Measurements from ENCODE around the gene DEFB114. TPM values are rescaled to one million over a fixed set of nuclear protein-coding genes. Genes with fewer than 3 reads are reported as not detected.

Gene DEFB114, protein sequence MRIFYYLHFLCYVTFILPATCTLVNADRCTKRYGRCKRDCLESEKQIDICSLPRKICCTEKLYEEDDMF
- not detected for total RNA-seq

DNA sequence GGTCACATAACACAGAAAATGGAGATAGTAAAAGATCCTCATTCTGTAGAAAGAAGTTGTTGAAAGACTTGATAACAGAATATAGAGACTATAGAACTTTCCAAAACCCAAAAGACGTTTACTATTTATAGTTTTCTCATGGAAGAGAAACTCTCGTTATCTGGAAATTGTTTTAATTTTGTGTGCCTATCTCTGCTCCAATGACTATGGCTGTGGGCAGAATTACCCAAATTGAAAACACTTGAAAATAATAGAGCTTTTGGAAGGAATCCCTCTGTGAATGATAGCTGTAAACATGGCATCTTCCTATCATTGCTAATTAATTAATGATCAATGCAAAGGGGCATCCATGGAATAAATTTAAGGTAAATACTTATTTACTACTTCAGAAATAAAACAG is at the start of gene DEFB114:
Gene DEFB114, minus strand, starts transcription at position 101 of the 400 bp plus-strand sequence. Its CDS starts 59 bp downstream, at position 42.
- Mint-ChIP-seq H3K4me3 (no peak within 1 kb of the TSS), H3K9me3 (no peaks in the 10 kb centered on the region), H3K36me3 (ENCODE audit: insufficient read depth in 2 of 2) (no peaks in the 10 kb centered on the region)

DNA sequence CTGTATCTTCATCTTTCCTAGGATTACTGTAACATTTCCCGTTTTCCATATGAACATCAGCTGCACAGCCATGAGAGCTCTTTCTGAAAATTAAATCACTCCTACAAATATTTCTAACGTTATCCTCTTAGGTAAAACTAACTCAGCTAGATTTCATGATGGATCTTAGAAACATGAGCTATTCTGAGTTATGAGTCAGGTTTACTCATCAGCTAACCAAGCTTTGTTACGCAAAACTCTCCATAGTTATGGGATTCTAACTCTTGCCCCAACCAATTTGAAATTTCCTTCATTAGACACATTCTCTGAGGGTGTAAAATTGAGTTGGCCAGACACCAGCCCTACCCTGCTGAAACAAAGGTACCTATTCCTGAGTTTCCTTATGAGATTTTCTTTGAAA is 43.9 kb upstream of the DEFB114 start:
- Mint-ChIP-seq H3K4me1 (ENCODE audit: low read depth) (no peaks in the 10 kb centered on the region), H3K27me3 (ENCODE audit: low read depth) (no peaks in the 10 kb centered on the region), H3K9me3 (peaks cover 0 to 3% of the 10 kb centered on the region in 2 donors), H3K27ac (no peak overlapping the region), H3K4me3 (no peak overlapping the region), H3K36me3 (ENCODE audit: insufficient read depth in 2 of 2) (no peaks in the 10 kb centered on the region)
- DNase-seq (no peak), ATAC-seq (replicated peaks in 1 of 2) (no peak)

More for the DNA sequence above, at the start of gene DEFB114:
- Mint-ChIP-seq H3K27me3 (ENCODE audit: low read depth) (no peaks in the 10 kb centered on the region), H3K4me1 (ENCODE audit: low read depth) (no peaks in the 10 kb centered on the region), H3K27ac (no peak within 1 kb of the TSS)
- ATAC-seq (replicated peaks in 1 of 2) (no peak), DNase-seq (no peak)

DNA sequence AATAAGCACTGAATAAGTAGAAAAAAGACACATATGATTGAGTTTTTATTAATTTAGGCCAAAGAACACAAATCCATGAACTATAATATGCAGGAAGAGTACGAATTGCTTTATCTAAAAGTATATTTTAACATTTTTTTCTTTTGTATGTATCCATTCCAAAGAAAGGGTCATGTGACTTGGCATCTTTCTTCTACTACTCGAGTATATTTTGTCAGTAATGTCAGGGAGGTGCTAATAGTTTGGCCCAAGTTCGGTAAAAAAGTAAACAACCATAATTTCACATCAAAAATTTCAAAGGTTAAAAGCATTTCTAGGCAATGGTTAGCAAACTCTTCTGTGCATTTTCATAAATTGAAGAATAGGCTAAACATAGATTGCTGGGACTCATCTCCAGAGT is 39.2 kb upstream of the DEFB114 start:
- H3K36me3 Mint-ChIP-seq (ENCODE audit: insufficient read depth in 2 of 2): no peaks in the 10 kb centered on the region
- DNase-seq (no peak), ATAC-seq (replicated peaks in 1 of 2) (no peak)
- H3K4me3 Mint-ChIP-seq: no peak overlapping the region
- peaks cover 0 to 3% of the 10 kb centered on the region in 2 donors for H3K9me3 Mint-ChIP-seq
- H3K27ac Mint-ChIP-seq: no peak overlapping the region
- no peaks in the 10 kb centered on the region for H3K27me3 Mint-ChIP-seq (ENCODE audit: low read depth)
- no peaks in the 10 kb centered on the region for H3K4me1 Mint-ChIP-seq (ENCODE audit: low read depth)

DNA sequence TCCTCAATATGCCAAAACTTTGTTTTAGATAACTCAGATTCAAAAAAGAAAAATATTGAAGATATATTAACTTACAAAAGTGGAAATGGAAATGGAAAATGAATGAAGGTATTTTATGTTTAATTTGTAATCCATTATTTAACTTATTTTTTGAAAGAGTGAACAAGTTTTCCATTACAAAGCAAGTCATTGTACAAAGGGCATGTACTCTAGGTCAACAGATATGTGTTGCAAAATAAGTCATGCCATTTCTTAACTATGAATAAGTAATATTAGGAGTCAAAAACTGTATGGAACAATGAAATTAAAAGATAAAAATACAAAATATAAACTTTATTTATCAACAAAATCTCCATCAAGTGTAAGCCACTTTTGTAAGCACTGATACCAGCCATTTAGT is 31.3 kb upstream of the DEFB114 start:
- DNase-seq (no peak), ATAC-seq (replicated peaks in 1 of 2) (no peak)
- no peaks in the 10 kb centered on the region for H3K36me3 Mint-ChIP-seq (ENCODE audit: insufficient read depth in 2 of 2)
- H3K4me3 Mint-ChIP-seq: no peak overlapping the region
- no peak overlapping the region for H3K27ac Mint-ChIP-seq
- no peaks in the 10 kb centered on the region for H3K4me1 Mint-ChIP-seq (ENCODE audit: low read depth)
- H3K9me3 Mint-ChIP-seq: peaks cover 4% of the 10 kb centered on the region in 2 donors
- no peaks in the 10 kb centered on the region for H3K27me3 Mint-ChIP-seq (ENCODE audit: low read depth)

DNA sequence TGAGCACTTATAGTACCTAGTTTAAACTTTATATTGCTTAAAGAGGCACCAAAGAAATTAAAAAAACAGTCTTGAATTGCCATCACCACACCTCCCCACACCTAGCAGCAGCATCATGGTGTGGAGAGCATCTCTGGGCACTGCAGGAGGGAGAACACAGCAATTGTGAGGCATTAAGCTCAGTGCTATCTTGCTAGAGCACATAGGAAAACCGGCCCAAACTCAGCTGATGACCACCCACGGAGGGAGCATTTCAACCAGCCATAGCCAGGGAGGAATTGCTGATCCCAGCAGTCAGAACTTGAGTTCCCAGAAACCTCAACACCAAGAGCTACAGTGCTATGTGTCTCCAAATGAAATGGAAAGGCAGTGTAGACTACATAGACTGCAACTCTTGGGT is 24.9 kb upstream of the DEFB114 start:
- DNase-seq (no peak), ATAC-seq (replicated peaks in 1 of 2) (no peak)
- no peak overlapping the region for H3K4me3 Mint-ChIP-seq
- H3K36me3 Mint-ChIP-seq (ENCODE audit: insufficient read depth in 2 of 2): no peaks in the 10 kb centered on the region
- no peaks in the 10 kb centered on the region for H3K27me3 Mint-ChIP-seq (ENCODE audit: low read depth)
- peaks cover 4 to 6% of the 10 kb centered on the region in 2 donors for H3K9me3 Mint-ChIP-seq
- H3K27ac Mint-ChIP-seq: no peak overlapping the region
- H3K4me1 Mint-ChIP-seq (ENCODE audit: low read depth): no peaks in the 10 kb centered on the region

DNA sequence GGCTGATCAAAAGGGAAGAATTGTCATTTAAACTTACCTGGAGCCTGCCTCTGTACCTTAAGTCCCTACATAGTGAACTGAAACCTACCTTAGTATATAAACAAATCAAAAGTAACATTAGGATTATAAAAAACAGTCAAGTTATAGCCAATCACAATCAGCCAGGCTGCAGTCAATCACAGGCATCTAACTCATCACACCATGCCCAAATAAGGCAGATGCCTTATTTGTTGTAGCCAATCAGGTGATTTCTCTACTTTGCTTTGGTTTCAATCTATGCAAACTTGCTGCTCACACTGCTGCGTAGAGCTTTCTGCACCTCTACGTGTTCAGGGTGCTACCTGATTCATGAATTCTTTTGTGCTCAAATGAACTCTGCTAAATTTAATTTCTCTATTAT is 23.8 kb upstream of the DEFB114 start:
- H3K27ac Mint-ChIP-seq: no peak overlapping the region
- no peaks in the 10 kb centered on the region for H3K36me3 Mint-ChIP-seq (ENCODE audit: insufficient read depth in 2 of 2)
- peaks cover 4 to 6% of the 10 kb centered on the region in 2 donors for H3K9me3 Mint-ChIP-seq
- DNase-seq (no peak), ATAC-seq (replicated peaks in 1 of 2) (no peak)
- H3K4me1 Mint-ChIP-seq (ENCODE audit: low read depth): no peaks in the 10 kb centered on the region
- no peak overlapping the region for H3K4me3 Mint-ChIP-seq
- H3K27me3 Mint-ChIP-seq (ENCODE audit: low read depth): no peaks in the 10 kb centered on the region

DNA sequence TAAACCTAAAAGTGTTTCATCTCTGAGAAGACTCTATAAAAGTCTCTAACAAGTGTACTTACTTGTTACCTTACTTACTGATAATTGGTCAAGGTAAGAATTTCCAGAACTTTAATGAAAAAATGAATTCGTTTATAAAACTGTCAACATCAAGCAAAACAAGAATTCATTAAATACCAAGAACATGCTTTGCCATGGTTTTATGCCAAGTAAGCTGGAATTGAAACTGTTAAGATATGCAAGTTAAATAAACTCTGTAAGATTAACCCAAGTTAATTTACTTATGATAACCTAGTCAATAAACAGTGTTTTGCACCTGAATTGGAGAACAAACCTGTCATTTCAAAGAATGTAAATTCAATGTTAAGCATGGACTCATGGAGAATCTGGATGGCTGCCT is 22.6 kb upstream of the DEFB114 start:
- Mint-ChIP-seq H3K36me3 (ENCODE audit: insufficient read depth in 2 of 2) (no peaks in the 10 kb centered on the region), H3K4me3 (no peak overlapping the region), H3K27ac (no peak overlapping the region), H3K9me3 (peaks cover 0 to 5% of the 10 kb centered on the region in 2 donors), H3K27me3 (ENCODE audit: low read depth) (no peaks in the 10 kb centered on the region), H3K4me1 (ENCODE audit: low read depth) (no peaks in the 10 kb centered on the region)
- ATAC-seq (replicated peaks in 1 of 2): no peak
- DNase-seq: no peak

DNA sequence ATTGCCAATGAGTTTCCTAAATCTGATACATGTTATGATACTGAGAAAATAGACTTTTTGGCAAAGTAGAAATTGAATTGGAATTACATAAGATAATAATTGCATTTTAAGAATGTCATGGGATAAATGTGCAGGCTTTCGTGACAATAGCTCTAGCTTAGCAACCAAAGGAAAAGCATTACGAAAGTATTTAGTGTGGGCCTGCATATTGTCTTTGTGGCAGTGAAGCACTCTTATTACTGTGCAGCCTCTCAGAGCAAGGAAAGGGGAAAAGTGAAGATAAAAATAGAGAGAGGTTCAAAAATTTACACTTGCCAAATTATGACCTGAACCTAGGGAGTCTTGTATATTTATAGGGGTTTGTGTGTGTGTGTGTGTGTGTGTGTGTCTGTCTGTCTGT is 18.1 kb upstream of the DEFB114 start:
- DNase-seq (no peak), ATAC-seq (replicated peaks in 1 of 2) (no peak)
- Mint-ChIP-seq H3K27me3 (ENCODE audit: low read depth) (no peaks in the 10 kb centered on the region), H3K4me1 (ENCODE audit: low read depth) (peaks cover 7% of the 10 kb centered on the region), H3K27ac (no peak overlapping the region), H3K4me3 (no peak overlapping the region), H3K36me3 (ENCODE audit: insufficient read depth in 2 of 2) (no peaks in the 10 kb centered on the region), H3K9me3 (peaks cover 0 to 4% of the 10 kb centered on the region in 2 donors)

DNA sequence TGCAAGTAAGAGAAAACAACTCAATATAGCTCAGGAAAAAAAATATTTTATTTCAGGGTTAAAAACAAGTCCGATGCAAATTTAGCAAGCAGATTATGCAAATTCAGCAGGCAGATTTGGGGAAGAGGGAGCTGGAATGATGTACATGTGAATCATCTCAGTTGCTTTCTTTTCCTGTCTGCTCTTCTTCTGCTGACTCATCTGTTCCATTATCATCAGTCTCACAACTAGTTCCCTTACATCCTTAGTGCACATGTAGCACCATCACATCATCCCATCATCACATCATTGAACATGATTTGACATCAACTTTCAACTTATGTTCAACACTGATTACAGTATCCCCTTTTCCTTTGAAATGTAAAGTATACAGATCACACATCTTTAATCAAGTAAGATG is 16.9 kb upstream of the DEFB114 start:
- Mint-ChIP-seq H3K27ac (no peak overlapping the region), H3K9me3 (peaks cover 0 to 4% of the 10 kb centered on the region in 2 donors), H3K4me1 (ENCODE audit: low read depth) (peaks cover 7% of the 10 kb centered on the region), H3K4me3 (no peak overlapping the region), H3K27me3 (ENCODE audit: low read depth) (no peaks in the 10 kb centered on the region), H3K36me3 (ENCODE audit: insufficient read depth in 2 of 2) (no peaks in the 10 kb centered on the region)
- DNase-seq (no peak), ATAC-seq (replicated peaks in 1 of 2) (peak in 1 of 2 donors; percentile 51)

DNA sequence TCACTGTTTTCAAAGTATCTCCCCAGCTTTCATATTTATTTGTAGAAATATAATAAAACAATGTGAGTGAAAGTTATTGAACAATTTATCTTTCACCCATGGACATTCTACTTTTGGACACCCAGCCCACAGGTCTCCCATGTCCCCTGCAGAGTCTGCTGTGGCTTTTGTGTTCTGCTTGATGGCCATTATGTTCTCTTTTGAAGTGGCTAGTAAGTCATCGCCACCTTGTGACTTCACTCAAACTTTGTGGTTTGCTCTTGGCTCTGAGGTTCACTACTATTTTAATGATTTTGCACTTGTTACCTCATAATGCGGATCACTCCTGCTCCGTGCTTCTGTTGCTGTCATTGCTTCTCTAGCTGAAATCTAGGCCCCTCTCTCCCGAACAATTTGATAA is 15.6 kb upstream of the DEFB114 start:
- no peak for ATAC-seq (replicated peaks in 1 of 2)
- H3K27ac Mint-ChIP-seq: no peak overlapping the region

DNA sequence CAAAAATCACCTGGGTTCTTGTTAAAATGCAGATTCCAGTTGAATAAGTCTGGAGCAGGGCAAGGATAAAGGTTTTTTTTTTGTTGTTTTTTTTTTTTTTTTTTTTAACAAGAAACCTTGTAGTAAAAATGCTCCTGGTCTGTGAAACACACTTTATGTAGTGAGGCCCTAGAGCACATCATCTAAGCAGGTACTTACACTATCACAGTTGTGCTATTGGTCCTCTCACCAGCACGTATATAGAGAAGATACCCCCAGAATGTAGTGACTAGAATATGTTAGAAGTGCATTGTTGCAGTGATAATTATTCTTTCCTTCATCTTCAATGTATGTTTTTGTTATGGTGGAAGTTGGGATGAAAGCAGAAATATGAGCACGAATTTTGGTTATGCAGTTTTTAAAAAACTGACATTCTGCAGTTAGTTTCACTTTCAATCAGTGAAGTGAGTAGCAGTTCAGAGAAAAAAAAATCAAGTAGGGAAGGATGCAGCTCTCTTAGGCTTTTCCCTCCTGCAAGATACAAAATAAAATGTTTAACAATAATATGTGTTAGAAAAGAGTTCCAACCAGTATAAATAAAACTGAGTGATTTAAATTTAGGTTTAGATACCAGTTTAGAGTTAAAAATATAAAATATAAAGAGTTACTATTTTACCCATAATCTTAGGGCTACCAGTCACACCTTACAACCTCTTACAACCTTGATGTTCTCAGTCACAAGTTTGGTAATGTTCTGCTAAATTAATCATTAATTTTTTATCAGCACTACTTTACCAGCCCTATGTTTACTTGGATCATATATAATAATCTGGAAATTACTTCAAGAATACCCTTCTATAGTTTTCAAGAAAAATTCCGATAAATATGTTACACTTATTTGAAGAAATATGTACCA is 14.6 kb upstream of the DEFB114 start:
- H3K27me3 Mint-ChIP-seq (ENCODE audit: low read depth): no peaks in the 10 kb centered on the region
- peaks cover 7% of the 10 kb centered on the region for H3K4me1 Mint-ChIP-seq (ENCODE audit: low read depth)
- DNase-seq: no peak
- H3K27ac Mint-ChIP-seq: no peak overlapping the region
- H3K36me3 Mint-ChIP-seq (ENCODE audit: insufficient read depth in 2 of 2): no peaks in the 10 kb centered on the region
- no peak for ATAC-seq (replicated peaks in 1 of 2)
- H3K4me3 Mint-ChIP-seq: peak overlapping the region in 1 of 2 donors; percentile 70
- peaks cover 0 to 1% of the 10 kb centered on the region in 2 donors for H3K9me3 Mint-ChIP-seq

More for the DNA sequence above, 15.6 kb upstream of the DEFB114 start:
- H3K4me1 Mint-ChIP-seq (ENCODE audit: low read depth): peaks cover 7% of the 10 kb centered on the region
- H3K27me3 Mint-ChIP-seq (ENCODE audit: low read depth): no peaks in the 10 kb centered on the region
- DNase-seq: no peak
- no peak overlapping the region for H3K4me3 Mint-ChIP-seq
- H3K36me3 Mint-ChIP-seq (ENCODE audit: insufficient read depth in 2 of 2): no peaks in the 10 kb centered on the region
- H3K9me3 Mint-ChIP-seq: peaks cover 0 to 1% of the 10 kb centered on the region in 2 donors

DNA sequence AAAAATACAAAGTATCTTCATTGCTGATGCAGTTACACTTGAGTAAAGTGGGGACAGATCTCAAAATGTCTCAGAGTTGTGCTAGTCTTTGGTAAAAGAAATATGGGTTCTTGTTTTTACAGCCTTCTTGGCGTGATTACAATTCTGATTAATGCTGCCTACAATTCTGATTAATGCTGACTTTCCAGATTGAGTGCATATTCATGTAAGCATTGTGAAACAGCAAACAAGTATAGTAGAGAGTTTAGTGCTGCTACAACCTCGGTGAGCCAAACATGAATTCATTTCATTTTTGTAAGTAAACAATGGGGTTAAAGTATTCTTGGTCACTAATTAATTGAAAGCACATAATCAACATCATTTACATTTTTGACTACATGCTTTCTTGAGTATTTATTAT is 5.6 kb upstream of the DEFB114 start, which contains the start of gene DEFB113:
Gene DEFB113, minus strand, starts transcription at position 21 of the 400 bp plus-strand sequence. Its CDS starts 0 bp downstream, at position 21.
- H3K4me1 Mint-ChIP-seq (ENCODE audit: low read depth): no peaks in the 10 kb centered on the region
- H3K27me3 Mint-ChIP-seq (ENCODE audit: low read depth): no peaks in the 10 kb centered on the region
- no peaks in the 10 kb centered on the region for H3K36me3 Mint-ChIP-seq (ENCODE audit: insufficient read depth in 2 of 2)
- H3K4me3 Mint-ChIP-seq: no peak within 1 kb of the TSS
- ATAC-seq (replicated peaks in 1 of 2) (no peak), DNase-seq (no peak)
- H3K9me3 Mint-ChIP-seq: no peaks in the 10 kb centered on the region
- no peak within 1 kb of the TSS for H3K27ac Mint-ChIP-seq

DNA sequence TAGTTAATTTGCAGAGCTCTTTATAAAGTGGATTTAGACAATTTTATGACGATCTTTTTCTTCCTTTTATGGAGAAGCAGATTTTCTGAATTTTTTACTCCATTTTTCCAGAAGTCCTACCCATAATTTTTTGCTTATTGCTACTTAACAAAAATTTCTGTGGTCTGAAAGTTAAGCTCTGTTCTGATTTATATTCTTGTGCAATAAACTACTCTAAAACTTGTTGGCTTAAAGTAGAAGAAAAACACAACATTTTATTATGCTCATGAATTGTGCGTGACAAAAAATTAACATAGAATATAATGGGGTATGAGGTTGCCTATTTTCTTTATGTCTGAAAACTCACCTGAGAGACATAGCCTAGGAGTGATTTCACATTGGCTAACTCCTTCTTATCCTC is 2.9 kb upstream of the DEFB114 start:
- no peak overlapping the region for H3K4me3 Mint-ChIP-seq
- H3K27ac Mint-ChIP-seq: no peak overlapping the region

More for the DNA sequence above, 2.9 kb upstream of the DEFB114 start:
- Mint-ChIP-seq H3K36me3 (ENCODE audit: insufficient read depth in 2 of 2) (no peaks in the 10 kb centered on the region), H3K27me3 (ENCODE audit: low read depth) (no peaks in the 10 kb centered on the region), H3K4me1 (ENCODE audit: low read depth) (no peaks in the 10 kb centered on the region), H3K9me3 (no peaks in the 10 kb centered on the region)
- DNase-seq (no peak), ATAC-seq (replicated peaks in 1 of 2) (no peak)

Data from activated T-cell treated with anti-CD3 and anti-CD28 coated beads, Interleukin-2, amount 50 U/mL, for 72 hours (primary cell).